GOT3 (cell line): ENCODE measurements around the gene EIF4E2.

Experiments used
- DNase-seq: peaks from one replicate; lab custom pipeline; 2025; ENCODE audit warnings: mixed read lengths; lab: John Stamatoyannopoulos, UW

The EIF4E2 gene

GRCh38 chr2:232600053-232600773 is 49.7 kb downstream of the EIF4E2 start:
- no peak for DNase-seq

- DNase-seq: no peak
Measured at GRCh38 chr2:232603283-232603682, 52.8 kb downstream of the EIF4E2 start.

DNA sequence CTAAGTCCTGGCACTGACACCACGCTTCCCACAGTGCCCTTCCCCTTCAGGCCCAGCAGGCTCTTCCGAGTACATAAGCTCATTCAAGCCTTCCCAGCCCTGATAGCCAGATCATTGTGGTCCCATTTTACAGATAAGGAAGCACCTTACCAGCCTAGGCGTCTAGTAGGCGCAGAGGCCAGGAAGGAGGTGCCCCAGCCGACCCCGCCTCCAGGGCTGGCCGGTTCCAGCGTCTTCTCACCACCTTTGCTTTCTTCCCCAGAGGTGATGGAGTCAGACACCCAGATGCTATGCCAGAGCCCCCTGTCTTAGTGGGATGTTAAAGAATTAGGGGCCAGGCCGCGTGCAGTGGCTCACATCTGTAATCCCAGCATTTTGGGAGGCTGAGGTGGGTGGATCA is 54.0 kb downstream of the EIF4E2 start:
- DNase-seq: no peak

- no peak for DNase-seq
Measured at GRCh38 chr2:232607011-232607410, 56.5 kb downstream of the EIF4E2 start.

- DNase-seq: no peak
Measured at GRCh38 chr2:232609607-232610006, 59.1 kb downstream of the EIF4E2 start.

DNA sequence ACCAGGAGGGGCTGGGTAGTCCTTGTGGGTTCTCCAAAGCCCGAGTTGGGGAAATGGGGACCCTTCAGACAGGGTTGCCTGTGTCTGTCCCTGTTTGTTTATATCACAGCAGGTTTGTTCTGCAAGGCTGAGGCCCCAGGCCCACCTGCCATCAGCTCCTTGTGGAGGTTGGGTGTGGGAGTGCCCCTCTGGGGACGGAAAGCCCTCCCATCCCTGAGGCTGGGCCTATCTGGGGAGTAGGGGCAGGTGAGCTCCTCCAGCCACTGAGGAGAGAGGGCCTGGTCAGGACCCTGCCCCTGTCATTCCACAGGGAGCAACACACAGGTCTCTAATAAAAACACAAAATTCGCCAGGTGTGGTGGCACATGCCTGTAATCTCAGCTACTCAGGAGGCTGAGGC is 59.6 kb downstream of the EIF4E2 start:
- no peak for DNase-seq

GRCh38 chr2:232611061-232611460 is 60.6 kb downstream of the EIF4E2 start:
- DNase-seq: no peak

GRCh38 chr2:232611559-232612218 is 61.2 kb downstream of the EIF4E2 start:
- no peak for DNase-seq

GRCh38 chr2:232613538-232614134 is 63.1 kb downstream of the EIF4E2 start:
- no peak for DNase-seq

DNA sequence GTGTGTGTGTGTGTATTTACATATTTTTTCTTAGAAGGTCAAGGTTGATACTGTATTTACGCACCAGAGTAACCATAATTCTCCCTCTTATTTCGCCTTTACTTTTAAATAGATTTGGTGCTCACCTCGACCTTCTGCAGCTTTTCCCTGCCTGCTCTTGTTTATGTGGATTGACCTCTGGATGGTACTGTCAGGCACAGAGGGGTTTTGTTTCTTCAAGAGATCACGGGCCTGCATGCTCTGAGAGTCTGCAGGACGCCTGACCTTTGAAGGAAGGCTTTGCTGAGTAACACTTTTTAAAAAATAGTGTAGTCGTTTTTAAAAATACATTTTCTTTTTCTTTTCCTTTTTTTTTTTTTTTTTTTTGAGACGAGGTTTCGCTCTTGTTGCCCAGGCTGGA is 64.8 kb downstream of the EIF4E2 start:
- no peak for DNase-seq
